Measurements from ENCODE around the gene ART1.

The ART1 gene

DNA sequence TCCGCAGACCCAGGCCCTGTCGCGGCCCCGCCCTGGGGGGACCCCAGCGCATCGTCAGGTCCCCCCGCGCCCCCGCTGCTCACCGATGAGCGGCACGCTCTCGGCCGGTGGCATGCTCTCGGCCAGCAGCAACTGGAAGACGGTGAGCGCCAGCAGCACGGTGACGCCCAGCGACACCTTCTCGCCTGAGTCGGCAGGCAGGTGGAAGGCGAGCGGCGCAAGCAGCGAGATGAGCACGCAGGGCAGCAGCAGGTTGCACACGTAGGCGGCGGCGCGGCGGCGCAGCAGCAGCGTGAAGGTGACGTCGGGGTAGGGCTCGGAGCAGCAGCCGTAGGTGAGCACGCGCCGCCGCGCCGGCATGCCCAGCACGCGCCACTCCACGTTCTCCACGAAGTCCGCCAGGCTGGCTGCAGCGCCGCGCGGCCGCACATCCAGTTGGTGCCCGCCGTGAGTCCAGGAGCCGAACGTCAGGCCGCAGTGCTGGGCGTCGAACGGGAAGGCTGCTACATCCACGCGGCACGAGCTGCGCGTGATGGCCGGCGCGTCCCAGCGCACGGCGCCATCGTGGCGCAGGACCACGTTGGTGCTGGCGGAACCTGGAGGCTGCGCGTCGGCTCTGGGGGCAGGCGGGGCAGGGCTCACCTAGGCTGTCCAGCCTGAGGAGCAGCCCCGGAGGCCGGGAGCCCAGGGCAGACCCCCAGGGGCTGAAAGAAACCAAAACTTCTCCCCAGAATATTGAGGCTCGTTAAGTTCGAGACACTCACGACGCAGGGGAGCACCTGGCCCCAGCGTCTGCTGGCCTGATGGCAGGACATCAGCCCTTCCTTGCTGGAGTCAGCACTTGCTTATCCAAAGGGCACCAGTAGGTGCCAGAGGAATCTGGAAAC, 22.5 kb downstream of the ART1 start:
- no peak for DNase-seq

DNA sequence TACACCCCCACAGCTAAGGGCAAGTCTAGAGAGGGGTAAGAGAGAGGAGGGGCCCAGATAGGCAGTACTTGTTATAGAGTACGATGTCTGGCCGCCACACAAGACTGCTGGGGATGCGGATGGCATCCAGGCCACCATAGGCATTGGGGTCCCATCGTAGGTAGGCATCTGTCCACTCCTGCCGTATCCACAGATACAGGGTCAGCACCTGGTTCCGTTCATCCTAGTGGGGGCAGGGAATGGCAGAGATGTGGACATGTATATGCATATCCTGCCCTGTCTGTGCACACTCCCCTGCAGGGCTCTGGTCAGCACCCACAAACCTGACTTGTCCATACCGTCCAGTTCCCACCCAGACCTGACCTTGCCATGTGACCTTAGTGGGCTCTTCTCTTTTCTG, 24.2 kb downstream of the ART1 start:
- no peak for DNase-seq

DNA sequence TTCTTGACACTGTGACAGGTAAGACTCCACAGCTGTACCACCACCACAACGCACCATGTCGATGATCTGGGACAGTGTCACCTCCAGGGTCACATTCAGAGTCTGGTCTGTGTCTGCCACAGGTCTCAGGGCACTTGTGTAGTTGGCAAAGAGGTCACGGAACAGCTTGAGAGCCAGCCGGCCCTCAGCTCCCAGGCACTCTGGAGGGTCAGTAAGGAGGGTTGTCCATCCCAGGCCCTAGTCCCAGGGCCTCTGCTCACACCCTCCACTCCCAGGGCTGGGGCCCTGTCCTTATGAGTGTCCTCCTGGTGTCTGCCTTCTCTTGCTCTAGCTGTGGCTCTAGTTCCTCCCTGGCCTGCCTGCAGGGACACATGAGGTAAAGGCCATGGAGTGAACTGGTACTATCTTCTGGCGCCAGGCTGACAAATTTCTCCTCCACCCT, 24.8 kb downstream of the ART1 start:
- DNase-seq: no peak

DNA sequence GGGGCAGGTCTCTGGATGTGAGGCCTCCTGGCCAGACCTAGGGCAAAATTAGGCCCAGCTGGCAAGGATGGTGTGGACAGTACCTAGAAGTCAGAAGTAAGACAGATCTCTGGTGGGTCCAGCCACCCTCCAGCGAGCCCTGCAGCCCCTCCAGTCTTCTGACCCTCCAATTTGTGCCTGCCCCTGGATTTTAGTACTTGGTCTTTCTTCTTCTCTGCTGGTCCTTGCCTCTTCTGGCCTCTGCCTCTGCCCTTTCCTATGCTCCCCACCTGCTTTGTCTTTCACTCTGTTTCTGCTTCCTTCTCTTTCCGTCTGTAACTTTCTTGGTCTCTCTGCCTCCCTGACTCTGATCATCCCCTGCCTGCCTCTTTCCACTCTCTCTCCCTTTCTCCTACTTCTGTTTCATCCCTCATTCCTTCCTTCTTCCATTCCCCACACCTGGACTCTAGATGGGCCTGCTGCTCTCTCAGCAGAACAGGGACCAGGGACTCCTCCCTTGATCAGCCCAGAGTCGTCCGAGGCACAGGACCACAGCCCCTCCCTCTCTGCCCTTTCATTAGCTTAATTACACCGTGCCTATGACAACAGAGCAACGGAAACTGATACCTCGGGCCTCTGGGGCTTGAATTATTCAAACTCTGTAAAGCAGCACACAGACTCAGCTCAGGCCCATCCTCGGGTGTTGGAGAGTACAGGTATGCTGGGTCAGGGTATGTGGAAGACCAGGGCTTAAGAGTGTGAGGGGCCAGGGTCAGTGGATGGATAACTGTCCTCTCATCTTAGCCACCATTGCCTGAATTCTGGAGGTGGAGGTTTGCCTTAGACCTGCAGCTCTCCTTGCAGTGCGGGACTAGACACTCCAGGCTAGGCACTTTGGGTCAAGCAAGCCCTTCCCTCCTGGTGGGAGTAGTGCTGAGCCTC, 26.7 kb downstream of the ART1 start, which contains the start of gene CHRNA10:
CHRNA10 (minus strand) TSS at position 51 of the 921 bp plus-strand sequence. CDS start 72 bp downstream, outside the sequence.
- DNase-seq: peak; percentile 41

DNA sequence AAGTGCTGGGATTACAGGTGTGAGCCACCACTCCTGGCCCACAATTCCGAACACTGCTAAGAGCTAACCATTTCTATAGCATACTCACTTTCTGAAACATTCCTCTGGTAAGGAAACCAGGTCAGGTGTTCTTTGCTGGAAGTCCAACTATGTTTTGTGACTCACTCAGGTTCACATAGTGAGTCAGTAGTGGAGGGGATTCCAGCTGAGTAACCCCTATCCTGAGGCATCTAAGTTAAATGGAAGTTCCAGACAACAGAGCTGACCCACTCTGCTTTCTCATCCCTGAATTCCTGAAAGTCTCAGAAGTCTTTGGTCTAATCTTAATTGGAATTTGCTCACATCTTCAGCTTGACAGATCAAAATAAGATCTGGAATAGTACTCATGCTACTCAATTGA, 29.3 kb downstream of the ART1 start:
- DNase-seq: no peak

DNA sequence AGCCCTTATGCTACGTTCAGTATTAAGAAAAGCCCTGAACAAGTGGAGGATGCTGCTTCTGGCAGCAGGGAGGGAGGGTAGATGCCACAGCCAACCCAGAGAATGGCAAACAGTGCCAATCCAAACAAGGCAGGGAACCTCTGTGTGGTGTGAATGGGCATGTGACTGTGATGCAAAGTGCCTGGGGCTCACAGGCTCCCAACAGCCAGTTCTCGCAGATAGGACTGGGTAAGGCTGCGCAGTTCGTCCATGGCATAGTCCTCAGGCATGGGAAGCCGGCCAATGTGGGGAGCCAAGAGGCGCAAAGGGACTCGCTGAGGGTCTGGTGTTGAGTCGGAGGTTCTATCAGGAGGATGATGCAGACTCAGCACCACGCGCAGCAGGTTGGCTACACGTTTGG, 31.0 kb downstream of the ART1 start:
- no peak for DNase-seq

DNA sequence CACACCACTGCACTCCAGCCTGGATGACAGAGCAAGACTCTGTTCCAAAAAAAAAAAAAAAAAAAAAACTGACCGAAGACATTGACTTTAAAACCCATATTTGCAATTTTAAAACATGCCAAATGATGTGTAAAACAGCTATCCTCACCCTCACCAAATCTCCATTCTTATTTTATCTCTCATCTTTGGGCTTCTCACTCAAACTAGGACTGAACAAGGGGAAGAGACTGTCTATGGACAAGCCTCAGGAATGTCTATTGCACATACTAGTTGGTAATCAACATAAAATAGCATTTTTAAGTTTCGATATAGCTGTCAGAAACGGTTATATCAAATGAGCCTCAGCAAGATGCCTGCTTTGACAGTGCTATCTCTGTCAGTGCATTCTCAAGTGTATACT, 34.1 kb downstream of the ART1 start:
- no peak for DNase-seq

DNA sequence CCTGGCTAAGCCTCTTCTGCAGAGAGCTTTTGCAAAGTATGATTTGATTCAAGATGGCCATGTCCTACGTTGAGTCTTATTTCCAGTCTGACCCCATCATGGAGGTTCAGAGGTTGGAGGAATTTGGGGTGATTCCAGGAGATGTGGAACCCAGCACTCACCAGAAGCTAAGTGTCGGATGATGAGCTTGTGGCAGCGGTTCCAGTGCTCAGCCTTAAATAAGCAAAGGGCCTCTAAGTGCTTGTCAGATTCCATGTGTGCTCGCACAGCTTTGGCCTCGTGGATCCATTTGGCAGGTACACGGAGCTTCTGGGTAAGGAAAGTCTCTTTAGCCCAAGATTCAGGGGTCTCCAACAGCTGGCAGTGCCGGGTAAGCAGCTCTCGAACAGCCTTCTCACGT, 38.1 kb downstream of the ART1 start:
- no peak for DNase-seq

DNA sequence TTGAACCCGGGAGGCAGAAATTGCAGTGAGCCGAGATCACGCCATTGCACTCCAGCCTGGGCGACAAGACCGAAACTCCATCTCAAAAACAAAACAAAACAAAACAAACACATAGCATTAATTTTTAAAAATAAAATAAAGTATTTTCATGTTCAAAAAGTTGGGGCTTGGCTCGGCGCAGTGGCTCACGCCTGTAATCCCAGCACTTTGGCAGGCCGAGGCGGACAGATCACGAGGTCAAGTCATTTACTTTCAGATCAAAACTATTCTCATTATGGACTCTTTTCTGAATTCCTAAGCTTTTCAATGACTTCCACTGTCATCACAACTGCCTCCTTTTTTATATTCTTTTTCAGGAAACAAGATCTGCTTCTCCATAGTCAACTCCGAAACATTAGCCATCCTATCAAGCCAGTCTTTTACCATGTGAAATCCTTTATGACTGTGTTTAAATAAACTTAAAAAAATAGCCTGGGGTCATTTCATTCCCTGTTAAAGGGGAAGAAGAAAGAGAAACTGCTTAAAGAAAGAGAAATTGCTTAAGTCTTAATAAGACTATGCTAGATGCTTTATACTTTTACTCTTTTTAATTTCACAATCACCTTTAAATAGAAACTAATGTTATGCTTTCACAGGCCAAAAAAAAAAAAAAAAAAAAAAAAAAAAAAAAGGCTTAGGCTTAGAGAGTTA, 39.3 kb downstream of the ART1 start:
- no peak for DNase-seq

DNA sequence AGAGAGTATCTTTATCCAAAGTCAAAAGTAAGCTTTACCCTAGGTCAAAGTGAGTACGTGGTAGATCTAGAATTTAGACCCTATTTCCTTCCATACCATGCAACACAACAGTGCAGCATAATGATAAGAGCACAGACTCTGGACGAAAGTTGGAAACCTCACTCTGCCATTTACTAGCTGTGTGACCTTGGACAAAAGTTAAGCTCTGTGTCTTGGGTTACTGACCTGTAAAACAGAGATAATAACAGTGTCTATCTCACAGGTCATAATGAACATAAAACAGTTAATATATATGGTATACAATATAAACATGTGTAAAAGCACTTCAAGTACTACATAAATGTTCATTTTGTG, 39.9 kb downstream of the ART1 start:
- DNase-seq: no peak

DNA sequence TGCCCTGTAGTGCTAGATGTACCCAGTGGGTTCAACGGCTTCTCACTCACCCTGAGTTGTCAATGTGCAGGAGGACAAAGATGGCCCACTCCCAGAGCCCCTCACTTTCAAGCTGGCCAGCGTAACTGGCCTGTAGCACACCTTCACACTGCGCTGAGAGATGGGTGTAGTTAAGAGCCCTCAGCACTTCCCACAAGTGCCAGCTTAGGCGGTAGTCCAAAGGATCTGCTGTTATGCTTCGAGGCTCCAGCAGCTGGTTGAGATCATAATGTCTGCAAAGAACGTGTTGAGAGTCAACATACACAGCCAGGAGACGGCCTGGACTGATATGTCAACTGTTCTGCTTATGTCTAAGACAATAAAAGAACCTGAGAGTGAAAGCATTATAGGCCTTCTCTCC, 41.0 kb downstream of the ART1 start:
- DNase-seq: no peak

DNA sequence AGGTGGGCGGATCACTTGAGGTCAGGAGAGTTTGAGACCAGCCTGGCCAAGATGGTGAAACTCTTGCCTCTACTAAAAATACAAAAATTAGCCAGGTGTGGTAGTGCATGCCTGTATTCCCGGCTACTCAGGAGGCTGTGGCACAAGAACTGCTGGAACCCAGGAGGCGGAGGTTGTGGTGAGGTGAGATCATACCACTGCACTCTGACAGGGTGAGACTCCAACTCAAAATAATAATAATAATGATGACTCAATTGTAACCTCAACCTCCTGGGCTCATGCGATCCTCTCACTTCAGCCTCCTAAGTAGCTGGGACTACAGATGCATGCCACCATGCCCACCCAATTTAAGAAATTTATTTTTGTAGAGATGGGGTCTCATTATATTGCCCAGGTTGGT, 41.8 kb downstream of the ART1 start:
- DNase-seq: no peak

DNA sequence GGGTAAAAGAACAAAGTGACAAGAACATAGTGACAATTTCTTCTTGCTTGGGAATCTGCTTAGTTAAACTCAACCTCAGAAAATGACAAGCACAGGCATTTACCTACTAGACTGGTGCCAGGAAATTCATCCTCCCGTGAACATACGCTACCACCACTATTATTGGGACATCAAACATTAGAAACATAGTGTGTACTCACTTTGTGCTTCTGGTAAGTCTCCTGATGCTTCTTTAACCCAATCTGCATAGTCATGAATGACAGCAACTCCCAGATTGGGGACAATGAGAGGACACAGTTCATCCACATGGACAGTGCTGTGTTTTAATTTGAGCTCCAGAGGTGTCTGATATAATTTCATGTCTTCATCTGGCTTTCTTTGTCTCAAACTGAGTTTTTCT, 55.5 kb downstream of the ART1 start:
- DNase-seq: no peak

DNA sequence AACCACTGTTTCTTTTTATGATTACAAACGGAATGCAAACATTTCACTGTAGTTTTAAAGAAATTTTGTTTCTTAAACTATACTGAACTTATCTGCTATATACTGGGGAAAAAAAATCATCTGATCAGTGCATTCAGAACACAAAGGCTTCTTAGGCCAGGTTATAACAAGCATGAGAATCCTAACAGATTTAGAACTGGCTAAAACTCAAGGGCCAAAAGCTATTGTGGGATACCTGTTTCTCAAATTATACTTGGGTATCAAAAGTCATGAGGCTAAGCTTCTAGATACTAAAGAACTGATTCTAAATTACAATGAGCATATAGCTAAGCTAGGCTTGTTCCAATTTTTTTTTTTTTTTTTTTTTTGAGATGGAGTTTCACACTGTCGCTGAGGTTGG, 56.0 kb downstream of the ART1 start:
- DNase-seq: no peak

DNA sequence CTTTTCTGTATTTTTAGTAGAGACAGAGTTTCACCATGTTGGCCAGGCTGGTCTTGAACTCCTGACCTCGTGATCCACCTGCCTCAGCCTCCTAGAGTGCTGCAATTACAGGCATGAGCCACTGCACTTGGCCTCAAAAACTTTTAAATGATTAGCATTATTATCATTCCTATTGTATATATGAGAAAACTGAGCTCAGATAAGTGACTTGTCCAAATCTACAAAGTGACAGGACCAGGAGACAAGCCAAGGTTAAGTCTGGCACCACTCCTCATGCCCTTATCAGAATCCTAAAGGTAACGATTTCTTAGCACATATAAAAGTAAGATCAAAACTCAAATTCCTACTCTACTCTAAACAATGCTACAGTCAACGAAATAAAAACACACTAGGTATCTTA, 58.5 kb downstream of the ART1 start:
- no peak for DNase-seq

DNA sequence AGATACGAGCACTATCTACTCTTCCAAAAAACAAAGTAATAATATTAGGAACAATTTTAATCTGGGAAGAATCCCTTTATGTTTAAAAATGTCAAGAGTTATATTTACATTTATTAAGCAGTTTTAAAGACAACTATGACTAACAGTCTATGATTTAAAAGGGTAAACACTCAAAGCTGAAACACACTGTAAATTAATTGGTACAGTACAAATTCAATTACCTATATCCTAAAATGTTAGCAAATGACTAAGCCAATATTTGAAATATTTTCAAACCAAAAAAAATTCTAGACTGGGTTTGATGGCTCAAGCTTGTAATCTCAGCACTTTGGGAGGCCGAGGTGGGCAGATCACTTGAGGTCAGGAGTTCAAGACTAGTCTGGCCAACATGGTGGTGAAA, 62.2 kb downstream of the ART1 start:
- no peak for DNase-seq

DNA sequence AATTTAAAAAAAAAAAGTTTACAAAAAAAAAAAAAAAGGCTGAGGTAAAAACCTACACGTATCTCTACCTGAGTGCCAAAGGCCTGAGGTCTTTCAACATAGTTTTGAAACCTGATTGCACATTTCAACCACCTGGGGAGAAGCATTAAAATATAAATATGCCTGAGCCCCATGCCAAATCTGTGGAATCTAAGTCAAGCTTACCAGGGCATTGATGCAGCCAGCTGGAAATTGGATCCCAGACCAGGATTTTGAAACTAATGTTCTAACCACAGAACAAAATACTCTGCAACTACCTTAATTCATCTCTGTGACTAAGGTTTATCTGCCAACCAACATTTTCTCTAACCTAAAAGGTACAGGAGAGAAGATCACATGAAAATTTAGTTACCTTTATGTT, 65.0 kb downstream of the ART1 start:
- no peak for DNase-seq

DNA sequence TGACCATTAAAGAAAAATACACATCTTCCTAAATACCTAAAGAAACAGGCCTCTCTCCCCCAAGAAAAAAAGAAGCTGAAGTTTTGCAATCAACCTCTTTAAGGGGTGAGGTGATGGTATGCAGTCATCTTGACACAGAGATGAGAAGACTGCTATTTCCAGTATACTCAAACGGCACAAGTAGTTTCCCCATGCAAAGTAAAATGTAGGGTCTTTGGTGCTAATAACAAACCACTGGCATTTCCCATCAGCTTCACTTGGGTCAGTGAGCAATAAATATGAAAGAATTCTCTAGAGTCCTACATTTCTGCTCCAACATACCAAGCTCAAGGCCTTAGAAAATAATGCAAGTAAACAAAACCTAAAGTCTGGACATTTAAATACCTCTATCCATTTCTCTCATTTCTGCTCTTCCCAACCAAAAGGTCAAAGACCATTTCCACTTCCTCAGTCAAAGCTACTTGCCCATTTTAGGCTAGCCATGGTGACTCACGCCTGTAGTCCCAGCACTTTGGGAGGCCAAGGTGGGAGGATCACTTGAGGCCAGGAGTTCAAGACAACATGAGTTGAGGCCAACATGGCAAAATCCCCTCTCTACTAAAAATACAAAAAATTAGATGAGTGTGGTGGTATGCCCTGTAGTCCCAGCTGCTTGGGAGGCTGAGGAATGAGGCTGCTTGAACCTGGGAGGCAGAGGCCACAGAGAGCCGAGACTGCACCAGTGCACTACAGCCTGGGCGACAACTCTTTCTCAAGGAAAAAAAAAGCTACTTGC, 65.7 kb downstream of the ART1 start:
- DNase-seq: no peak

DNA sequence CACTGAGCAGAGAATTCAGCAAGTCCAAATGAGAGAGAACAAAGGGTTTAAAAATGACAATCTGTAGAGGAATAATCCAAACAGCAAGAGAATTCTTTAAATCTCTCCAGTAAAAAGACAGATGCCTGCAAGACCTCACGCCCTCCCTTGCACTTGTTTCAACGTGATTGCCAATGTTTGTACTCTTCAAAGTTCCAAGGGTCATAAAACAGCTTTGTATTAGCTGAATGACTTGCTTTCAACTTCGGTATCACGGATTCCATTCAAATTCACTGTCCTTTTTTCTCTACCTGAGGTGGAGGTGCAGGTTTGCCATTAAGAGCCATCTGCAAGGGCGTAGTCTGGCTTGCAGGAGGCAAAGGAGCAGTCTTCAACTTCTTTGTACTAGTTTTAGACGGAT, 67.3 kb downstream of the ART1 start:
- DNase-seq: no peak
